ENCODE data around the gene RRBP1.
"Not testable (repeated sequence)": the region's sequence is repeated elsewhere in the genome, so short reads cannot be mapped to it uniquely, and the experiment has no call there.

RRBP1 gene

GRCh38 chr20:17709361-17710293 lies 27.6 kb upstream of the RRBP1 start:
- no peak for DNase-seq

GRCh38 chr20:17708675-17709360 lies 26.8 kb upstream of the RRBP1 start:
- DNase-seq = no peak

- not testable (repeated sequence) for DNase-seq
Observed at GRCh38 chr20:17707951-17708350, 25.9 kb upstream of the RRBP1 start.

GRCh38 chr20:17706632-17707031 lies 24.6 kb upstream of the RRBP1 start:
- DNase-seq = no peak

GRCh38 chr20:17705916-17706315 lies 23.9 kb upstream of the RRBP1 start:
- no peak for DNase-seq

- DNase-seq = no peak
Observed at GRCh38 chr20:17704589-17705317, 22.7 kb upstream of the RRBP1 start.

GRCh38 chr20:17701826-17702225 lies 19.8 kb upstream of the RRBP1 start:
- DNase-seq = no peak

- DNase-seq = no peak
Observed at GRCh38 chr20:17700637-17701036, 18.6 kb upstream of the RRBP1 start.

GRCh38 chr20:17699931-17700351 lies 17.9 kb upstream of the RRBP1 start, which contains the start of gene BANF2:
Gene BANF2 (plus strand): TSS chr20:17699966. CDS start chr20:17725026, 25,060 bp downstream.
- no peak for DNase-seq

GRCh38 chr20:17698384-17698783 lies 16.3 kb upstream of the RRBP1 start:
- DNase-seq = no peak

- no peak for DNase-seq
Observed at GRCh38 chr20:17697171-17697570, 15.1 kb upstream of the RRBP1 start.

- no peak for DNase-seq
Observed at GRCh38 chr20:17696287-17696686, 14.2 kb upstream of the RRBP1 start.

- no peak for DNase-seq
Observed at GRCh38 chr20:17694767-17695166, 12.7 kb upstream of the RRBP1 start.

- DNase-seq = no peak
Observed at GRCh38 chr20:17693444-17694001, 11.5 kb upstream of the RRBP1 start.

GRCh38 chr20:17691758-17692157 lies 9.7 kb upstream of the RRBP1 start:
- no peak for DNase-seq

- DNase-seq = no peak
Observed at GRCh38 chr20:17690144-17690543, 8.1 kb upstream of the RRBP1 start.

- no peak for DNase-seq
Observed at GRCh38 chr20:17688965-17689364, 6.9 kb upstream of the RRBP1 start.

GRCh38 chr20:17687800-17688199 lies 5.8 kb upstream of the RRBP1 start:
- DNase-seq = no peak

- no peak for DNase-seq
Observed at GRCh38 chr20:17685168-17685567, 3.1 kb upstream of the RRBP1 start.

- no peak for DNase-seq
Observed at GRCh38 chr20:17684077-17684888, 2.2 kb upstream of the RRBP1 start.

GRCh38 chr20:17683218-17684076 lies 1.4 kb upstream of the RRBP1 start:
- DNase-seq = no peak

Data from activated CD8-positive, alpha-beta memory T cell treated with anti-CD3 and anti-CD28 coated beads for 24 hours (primary cell).